HG03095 (cell line): ENCODE measurements around the gene HEXD.
"Not testable (repeated sequence)": the region's sequence is repeated elsewhere in the genome, so short reads cannot be mapped to it uniquely, and the experiment has no call there.

Source experiments
- ATAC-seq: cut with Tn5 transposase; IDR thresholded peaks from one replicate; pipeline ENCODE4 v1.9.1; 2021; ENCODE audit warnings: moderate library complexity; ENCODE audit not compliant: unreplicated experiment

The HEXD gene

DNA sequence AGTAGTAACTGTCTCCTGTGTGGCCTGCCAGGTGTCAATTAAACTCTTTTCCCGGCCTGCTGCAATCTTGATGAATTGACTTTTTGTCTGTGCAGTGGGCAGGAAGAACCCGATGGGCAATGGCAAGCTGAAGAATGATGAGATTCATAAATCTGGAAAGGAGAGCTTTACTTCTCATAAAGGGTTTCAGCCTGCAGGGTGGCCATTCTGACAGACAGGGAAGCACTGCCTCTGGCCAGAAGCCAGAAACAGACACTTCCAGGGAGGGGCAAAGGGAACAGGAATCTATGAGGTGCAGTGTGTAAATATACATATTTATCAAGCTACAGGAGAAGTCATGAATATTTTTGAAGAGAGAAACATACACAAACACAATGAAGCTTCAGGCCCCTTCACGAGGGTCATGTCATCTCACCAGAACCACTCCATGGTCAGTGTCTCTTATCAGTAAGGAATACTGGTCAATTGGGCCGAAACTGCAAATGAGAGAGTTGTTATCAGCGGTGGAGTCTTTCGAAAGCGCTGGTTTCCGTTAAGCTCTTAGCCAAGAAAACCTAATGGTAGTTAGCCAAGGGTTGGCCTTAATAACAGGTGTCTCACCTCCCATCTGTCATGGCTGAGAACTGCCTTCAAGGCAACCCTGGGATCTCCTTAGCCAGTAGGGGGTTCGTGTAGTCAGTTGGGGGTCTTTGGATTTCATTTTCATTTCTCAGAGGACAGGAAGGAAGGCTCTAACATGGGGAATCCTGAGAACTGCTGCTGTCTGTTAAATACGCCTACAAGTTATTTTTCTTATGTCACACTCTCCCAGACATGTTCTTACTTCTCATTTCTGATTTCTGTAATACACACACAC, 39.2 kb downstream of the HEXD start:
- ATAC-seq: no peak

DNA sequence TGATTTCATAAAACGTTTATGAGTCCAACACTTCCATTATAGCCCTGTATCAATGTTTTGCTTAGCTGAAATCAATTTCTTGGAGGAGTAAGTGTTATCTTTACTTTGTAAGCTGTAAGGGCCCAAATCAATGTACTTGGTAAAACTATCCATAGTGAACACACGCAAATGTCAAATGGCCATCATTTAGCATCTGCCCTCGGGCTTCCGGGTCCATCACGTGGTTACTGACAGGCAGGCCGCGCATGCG, 39.7 kb downstream of the HEXD start:
- no peak for ATAC-seq

DNA sequence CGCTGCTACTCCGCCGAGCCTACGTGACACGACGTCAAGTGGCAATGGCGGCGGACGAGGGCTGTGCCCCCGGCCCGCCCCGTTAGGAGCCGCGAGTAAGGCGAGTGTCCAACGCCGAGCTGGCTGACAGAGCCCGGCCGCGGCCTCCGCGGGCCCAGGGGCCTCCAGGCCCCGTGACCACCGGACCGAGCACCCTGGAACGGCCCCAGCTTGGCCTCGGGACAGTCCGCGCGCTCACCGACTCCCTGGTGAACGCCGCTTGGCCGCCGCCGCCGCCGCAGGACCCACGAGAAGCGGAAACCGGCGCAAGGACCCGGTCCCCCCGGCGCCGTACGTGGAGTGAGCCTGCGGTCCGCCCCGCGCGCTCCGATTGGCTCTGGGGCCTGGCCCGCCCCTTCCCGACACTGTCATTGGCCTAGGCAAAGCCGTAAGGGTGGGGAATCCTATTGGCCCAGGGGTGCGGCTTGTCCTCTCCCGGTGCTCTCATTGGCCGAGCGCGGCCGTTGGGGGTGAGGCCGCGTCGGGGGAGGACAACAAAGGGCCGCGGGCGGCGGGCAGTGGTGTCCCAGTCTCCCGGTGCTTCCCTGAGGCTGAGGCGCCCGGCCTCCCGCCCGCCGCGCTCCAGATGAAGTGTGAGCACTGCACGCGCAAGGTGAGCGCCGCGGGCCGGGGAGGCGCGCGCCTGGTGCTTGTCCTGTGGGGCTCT, 40.2 kb downstream of the HEXD start, which contains the start of gene NARF:
NARF (plus strand) TSS at position 563 of the 706 bp plus-strand sequence; CDS start at position 626, 63 bp downstream.
- ATAC-seq: peak; percentile 90

DNA sequence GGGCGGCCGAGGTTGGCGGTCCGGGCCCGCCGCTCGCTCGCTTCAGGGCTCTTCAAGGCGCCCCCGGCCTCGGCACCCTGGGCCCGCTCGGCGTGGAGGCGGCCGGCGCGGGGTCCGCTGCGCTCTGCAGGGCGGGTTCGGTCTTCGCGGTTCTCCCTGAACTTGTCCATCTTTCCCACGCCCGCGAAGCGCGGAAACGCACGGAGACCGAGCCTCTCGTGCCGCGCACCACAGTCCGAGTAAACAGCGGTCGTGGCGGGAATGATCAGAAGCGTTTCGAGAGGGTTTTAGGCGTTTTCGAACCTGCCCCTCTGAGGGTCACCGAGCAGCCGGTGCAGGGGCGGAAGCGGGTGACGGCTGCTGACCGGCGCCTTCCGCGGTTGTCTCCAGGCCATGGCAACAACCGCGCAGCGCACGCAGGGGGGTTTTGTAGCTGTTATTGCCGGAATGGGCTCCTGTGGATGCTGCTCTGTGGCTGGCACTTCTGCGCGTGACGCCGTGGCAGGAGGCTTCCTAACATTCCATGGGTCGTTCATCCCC, 40.8 kb downstream of the HEXD start:
- peak; percentile 10 for ATAC-seq

DNA sequence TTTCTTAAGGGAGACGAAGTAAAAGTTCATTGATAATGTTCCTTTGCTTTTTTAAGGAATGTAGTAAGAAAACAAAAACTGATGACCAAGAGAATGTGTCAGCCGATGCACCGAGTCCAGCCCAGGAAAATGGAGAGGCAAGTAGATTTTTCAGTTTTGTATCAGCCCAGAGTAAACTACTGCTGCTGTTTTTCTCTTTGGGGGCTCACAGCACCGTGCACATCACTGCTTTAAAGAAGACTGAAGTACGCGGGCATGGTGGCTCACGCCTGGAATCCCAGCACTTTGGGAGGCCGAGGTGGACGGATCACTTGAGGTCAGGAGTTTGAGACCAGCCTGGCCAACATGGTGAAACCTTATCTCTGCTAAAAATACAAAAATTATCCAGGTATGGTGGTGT, 41.8 kb downstream of the HEXD start:
- not testable (repeated sequence) for ATAC-seq

DNA sequence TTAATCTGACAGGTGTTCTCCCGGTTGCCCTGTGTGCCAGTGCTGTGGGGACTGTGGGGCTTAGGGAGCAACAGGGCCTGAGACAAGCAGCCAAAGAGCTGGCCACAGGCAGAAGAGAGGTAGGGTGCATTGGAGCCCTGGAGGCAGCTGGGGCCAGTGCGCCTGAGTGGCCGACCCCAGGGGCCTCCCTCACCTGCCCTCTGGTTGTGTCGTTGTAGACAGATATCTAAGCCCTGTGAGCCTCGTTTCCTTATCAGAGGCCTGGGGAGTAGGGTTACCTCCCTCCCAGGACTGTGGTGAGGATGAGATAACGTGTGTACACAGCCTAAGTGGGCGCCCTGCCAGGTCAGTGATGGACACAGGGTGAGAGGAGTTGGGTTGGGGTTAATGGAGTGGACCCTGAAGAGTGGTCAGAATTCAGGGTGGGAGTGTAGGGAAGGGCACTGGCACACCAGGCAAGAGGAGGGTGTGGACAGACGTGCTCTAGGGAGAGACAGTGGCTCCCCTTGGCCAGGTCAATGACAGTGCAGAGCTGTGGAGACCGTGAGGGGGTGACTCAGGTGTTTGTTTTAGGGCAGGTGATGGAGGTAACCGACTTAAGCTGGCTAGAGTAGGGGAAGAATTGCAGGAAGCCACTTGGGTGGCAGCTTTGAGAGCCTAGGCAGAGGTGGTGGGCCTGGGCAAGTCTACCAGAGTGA, 43.8 kb downstream of the HEXD start:
- no peak for ATAC-seq

DNA sequence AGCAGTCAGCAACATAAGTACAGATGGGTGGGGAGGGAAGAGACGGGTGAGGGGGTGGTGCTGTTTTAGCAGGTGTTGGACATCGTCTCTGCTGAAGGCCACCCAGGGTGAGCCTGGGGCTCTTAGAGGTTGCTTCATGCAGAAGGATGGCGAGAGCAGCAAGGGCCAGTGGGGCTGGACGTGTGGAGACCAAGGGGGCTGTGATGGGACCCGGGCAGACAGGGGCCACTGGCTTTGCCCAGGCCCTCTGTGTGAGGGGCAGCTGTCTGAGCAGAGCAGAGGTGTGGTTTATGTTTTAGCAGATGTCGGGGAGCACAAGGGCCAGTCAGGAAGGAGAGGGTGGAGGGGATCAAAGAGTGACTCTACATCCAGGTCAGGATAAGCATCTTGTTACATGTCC, 45.2 kb downstream of the HEXD start:
- ATAC-seq: no peak

DNA sequence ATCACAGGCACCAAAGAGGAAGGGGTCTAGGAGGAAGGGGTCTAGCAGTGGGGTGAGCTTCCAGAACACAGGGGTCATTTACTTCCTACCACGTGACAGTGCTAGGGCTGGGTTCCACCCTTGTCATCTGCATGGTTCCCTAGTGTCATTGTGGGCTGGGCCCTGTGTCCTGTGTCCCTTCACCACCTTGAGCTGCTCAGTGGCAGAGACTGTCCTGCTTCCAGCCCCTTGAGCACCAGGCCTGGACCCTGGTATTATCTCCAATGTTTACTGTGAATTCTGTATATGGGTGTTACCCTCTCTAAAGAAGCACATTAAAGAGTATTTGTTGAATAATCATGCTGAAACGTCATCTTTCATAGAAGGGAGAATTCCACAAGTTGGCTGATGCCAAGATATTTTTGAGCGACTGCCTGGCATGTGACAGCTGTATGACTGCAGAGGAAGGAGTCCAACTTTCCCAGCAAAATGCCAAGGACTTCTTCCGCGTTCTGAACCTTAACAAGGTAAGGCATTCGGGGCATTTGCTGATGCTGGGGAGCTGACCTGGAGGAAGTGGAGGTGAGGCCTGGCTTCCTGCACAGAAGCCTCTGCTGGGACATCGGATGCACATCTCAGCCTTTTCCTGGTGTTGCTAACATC, 45.9 kb downstream of the HEXD start:
- ATAC-seq: no peak

DNA sequence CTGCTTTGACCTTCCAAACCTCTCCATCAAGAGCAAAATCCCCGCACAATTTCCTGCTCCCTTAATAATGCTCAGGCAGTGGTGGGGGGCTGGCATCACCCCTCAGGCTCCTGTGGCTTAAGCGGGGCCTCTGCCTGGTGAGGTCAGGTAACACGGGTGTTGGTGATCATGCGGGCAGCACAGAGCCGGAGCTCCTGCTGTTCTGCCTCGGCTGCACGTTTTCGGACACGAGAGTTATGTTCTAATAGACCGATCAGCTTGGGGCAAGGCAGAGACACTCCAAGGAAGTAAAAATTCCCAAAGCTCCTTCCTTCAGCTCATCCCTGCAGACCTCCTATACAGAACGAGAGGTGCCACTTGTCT, 46.4 kb downstream of the HEXD start:
- no peak for ATAC-seq

DNA sequence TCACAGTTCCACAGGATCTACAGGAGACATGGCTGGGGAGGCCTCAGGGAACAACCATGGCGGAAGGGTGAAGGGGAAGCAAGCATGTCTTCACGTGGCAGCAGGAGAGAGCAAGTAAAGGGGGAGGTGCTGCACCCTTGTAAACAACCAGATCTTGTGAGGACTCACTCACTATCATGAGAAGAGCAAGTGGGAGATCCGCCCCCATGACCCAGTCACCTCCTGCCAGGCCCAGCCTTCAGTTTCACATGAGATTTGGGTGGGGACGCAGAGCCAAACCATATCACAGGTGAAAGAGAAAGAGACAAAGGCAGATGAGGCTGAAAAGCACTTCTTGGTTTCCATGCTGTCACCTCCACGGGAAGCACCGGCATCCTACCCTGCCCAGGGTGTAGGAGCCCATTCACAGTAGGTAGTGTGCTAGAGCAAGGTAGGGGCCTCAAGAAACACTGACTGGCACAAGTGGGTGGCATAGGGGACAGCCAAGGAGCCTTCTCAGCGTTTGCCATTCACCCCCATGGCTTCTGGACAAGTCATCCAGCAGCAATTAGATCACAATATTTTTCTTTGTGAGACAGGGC, 47.0 kb downstream of the HEXD start:
- ATAC-seq: no peak

DNA sequence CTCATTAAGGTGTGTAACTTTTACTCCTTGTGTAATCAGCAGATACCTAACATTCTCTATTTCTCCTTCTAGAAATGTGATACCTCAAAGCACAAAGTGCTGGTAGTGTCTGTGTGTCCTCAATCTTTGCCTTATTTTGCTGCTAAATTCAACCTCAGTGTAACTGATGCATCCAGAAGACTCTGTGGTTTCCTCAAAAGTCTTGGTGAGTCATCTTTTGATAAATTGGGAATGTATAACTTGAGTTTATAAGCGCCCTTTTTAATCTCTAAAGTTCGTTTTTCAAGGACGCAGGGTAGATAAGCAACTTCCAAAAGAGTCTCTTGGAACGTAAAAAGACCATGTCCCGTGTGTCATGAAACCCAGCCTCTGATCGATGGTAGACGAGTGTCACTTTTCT, 50.5 kb downstream of the HEXD start:
- no peak for ATAC-seq

DNA sequence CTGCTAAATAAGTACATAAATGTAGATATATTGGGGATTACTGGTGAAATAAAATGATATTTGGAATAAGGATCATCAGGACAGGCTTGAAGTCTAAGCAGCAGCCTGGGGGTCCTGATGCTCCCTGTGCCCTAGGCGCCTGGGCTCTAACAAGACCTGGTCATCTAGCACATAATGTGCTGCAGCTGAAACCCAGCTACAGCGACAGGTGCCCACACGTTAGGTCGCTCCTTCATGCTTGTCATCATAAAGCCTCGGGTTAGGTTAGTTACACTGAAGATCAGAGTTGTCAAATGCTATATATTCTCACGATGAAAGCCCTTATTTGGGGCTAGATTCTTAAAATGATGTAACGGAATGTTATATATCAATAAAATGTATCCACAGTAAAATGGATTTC, 51.9 kb downstream of the HEXD start:
- no peak for ATAC-seq

DNA sequence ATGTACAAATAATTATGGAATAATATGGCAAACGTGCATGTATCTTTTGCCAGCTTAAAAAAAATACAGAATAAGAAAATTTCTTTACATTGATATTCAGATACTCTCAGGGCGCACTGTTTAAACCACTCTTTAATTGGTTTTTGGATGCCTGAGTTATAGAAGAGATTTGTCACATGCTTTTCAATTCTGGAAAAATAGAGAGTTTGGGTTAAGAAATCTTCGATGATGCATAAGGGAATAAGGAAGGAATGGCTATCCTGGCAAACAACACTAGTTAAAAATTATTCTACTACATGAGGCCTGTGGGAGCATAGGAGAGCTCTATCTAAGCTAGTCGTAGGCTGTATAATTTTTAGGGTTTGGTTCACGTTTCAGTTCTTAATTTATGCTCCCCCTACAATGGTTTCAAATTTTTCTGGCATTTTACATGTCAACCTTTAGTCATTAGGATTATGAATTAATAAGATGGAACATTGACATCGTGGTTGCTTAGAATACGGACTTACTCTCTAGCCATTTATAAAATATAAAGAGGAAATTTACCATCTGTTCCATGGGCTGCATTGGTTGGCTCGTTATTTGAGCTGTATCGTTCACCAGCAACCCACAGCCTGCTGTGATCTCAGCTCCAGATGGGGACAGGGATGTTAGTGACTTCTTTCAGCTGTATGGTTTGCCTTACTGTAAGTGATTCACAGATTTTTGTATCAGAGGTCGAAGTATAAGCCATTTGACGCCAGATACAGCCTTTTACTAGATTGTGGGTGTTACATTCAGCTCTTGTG, 56.3 kb downstream of the HEXD start:
- ATAC-seq: no peak

DNA sequence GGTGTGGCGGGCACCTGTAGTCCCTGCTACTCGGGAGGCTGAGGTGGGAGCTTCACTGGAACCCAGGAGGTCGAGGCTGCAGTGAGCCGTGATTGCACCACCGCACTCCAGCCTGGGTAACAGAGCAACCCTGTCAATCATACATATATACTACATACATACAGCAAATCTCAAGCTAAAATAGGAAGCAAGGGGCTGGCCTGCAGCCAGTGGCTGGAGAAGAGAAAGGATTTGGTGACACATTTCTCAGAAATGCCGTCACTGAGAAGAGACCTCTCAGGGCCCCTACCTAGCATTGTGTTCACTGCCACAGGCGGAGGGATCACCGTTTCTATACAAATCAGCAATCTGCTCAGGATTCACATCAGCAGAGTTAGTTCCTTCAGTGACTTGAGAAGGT, 57.3 kb downstream of the HEXD start:
- no peak for ATAC-seq

DNA sequence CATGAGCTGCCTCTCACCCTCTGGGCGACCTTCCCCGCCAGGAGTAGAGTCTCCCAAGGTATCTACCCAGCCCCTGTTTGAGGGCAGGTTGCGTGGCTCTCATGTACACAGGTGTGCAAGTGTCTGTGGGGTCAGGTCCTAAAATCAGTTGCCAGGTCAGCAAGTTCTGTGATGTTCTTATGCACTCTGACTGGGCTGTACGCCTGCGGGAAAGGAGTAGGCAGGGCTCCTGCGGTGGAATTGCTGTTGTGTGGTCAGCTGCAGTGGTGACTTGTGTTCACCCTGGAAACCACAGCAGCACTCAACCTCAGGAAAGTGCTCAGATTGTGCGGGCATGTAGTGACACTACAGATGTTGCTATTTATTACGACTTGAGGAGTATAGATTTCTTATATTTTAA, 59.8 kb downstream of the HEXD start:
- ATAC-seq: no peak

DNA sequence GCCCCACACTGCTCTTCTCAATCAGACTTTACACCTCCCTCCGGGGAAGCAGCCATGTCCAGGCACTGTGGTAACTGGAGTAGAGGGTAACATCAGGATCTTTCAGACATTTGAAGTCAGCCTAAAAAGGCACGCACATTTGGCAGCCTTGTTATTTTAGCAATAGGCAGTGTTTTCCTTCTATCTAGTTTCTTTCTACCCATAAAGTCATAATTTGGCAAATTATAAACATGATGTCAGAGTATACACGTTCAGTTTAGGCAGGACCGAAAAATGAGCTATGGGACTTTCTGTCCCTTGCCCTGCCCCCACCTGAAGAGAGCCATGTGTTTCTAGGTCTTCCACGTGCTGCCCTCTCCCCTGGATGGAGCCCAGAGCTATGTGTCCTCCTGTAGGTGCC, 61.5 kb downstream of the HEXD start:
- ATAC-seq: no peak

DNA sequence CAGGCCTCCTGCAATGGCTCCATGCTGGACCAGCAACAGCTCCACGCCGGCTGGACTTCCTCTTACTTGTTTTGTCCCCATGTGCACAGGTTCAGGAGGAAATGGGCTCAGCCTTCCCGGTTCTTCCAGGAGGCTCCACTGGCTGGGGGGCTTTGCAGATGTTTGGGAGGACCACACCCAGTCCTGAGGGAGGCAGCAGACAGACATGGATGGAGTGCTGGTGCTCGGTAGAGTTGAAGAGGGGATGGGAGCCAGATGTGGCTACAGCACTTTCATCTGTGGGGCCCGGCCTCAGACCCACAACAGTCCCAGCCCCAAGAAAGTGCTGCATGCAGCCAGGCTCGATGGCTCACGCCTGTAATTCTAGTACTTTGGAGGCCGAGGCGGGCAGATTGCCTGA, 62.2 kb downstream of the HEXD start:
- ATAC-seq: no peak

DNA sequence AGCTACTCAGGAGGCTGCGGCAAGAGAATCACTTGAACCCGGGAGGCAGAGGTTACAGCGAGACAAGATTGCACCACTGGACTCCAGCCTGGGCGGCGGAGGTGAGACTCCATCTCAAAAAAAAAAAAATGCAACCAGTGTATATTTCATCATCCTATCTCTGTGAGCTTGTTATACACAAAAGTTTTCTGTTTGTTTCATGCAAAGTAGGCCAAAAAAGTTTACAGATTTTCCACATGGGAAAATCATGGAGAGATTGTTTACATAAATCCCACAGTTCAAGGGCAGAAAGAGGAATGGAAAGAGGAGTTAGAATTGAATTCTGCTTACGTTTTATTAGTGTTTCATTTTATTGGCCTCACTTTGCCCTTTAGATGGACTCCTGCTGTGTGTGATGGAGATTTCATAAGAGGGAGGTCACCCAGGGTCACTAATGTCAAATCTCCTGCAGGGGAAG, 65.1 kb downstream of the HEXD start:
- ATAC-seq: no peak

DNA sequence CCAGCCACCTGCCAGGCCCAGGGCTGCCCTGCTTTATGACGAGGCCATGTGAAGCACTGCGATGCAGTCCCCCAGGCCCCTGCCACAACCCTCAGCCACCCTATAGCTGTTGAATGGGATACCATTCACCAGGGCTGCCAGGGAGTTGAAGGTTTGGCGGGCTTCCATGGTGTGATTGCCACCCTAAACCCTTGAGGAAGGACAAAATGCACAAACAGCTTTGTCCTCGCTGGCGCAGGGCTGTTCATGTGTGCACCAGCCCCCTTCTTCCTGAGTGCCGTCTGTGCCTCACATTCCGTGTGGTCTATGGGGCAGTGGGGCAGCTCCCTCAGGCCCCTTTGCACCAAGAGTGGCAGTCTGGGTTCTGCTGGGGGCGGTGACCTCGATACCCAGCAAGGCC, 65.7 kb downstream of the HEXD start:
- no peak for ATAC-seq
